Measurements from ENCODE around the gene TAF12. TPM values are rescaled to one million over a fixed set of nuclear protein-coding genes. Genes with fewer than 3 reads are reported as not detected.
"Not testable (repeated sequence)": the region's sequence is repeated elsewhere in the genome, so short reads cannot be mapped to it uniquely, and the experiment has no call there.

TAF12 gene
- total RNA-seq, 1 experiment from 2014 or later = 33.9 TPM

- intact Hi-C loops (cut with micrococcal nuclease; ENCODE audit: unreplicated experiment) (loop anchor here (5.0 kb wide), 1 partner anchor 84 kb away; no protein-coding TSS in a partner anchor), in situ Hi-C loops (cut with HindIII; ENCODE audit: low pct_unique_long_range_greater_than_20kb, low sequenced_read_pairs) (no loop called here)
- H3K4me1 ChIP-seq (ENCODE audit: control insufficient read depth, insufficient read depth, low read length) = peaks cover 8% of the 10 kb centered on the region
- no peaks in the 10 kb centered on the region; the same call in none of the 2 replicates for H3K36me3 ChIP-seq (ENCODE audit: control insufficient read depth, insufficient read depth, low read length)
- peak overlapping the region; percentile 5; the same call in 1 of the 2 replicates for H3K27ac ChIP-seq (ENCODE audit: low read length)
- ChIA-PET CTCF (no interaction called here), POLR2A (interaction anchor here (0.6 to 0.7 kb wide), 2 partner anchors 20 to 85 kb away, joined by 3 to 5 read pairs; no protein-coding TSS in a partner anchor)
- no TSS peak for BruUV-seq (replicated peaks)
- no peaks in the 10 kb centered on the region for H3K27me3 ChIP-seq (ENCODE audit: control insufficient read depth, insufficient read depth, low read length)
- no peak overlapping the region for H3K4me3 ChIP-seq (ENCODE audit: low read depth in 2 of 2, low read length in 2 of 2)
- ATAC-seq = peak; percentile 73
- DNase-seq (ENCODE audit: low read depth, low spot score) = no peak
- H3K9me3 ChIP-seq (ENCODE audit: control insufficient read depth, insufficient read depth, low read depth, low read length) = no peaks in the 10 kb centered on the region
- TF ChIP-seq SIN3A (IDR thresholded peaks at IDR 0.05; ENCODE audit: borderline replicate concordance, insufficient read depth, low read depth, low read length) (no peak), POLR2AphosphoS5 (IDR thresholded peaks at IDR 0.05; ENCODE audit: low read depth, low read length) (no peak), REST (IDR thresholded peaks at IDR 0.05; ENCODE audit: insufficient read depth in 1 of 2, low read depth in 2 of 2, low read length in 1 of 2) (no peak), CTCF (IDR thresholded peaks at IDR 0.05) (no peak), TCF7L2 (IDR thresholded peaks at IDR 0.05; ENCODE audit: low read depth, low read length) (no peak)
Measured at GRCh38 chr1:28601696-28602095, 41.2 kb downstream of the TAF12 start.

- BruUV-seq (replicated peaks); H3K4me3 ChIP-seq (ENCODE audit: low read depth in 2 of 2, low read length in 2 of 2); intact Hi-C loops (cut with micrococcal nuclease; ENCODE audit: unreplicated experiment); ATAC-seq; H3K9me3 ChIP-seq (ENCODE audit: control insufficient read depth, insufficient read depth, low read depth, low read length); H3K36me3 ChIP-seq (ENCODE audit: control insufficient read depth, insufficient read depth, low read length); H3K4me1 ChIP-seq (ENCODE audit: control insufficient read depth, insufficient read depth, low read length); CTCF ChIA-PET; H3K27ac ChIP-seq (ENCODE audit: low read length); in situ Hi-C loops (cut with HindIII; ENCODE audit: low pct_unique_long_range_greater_than_20kb, low sequenced_read_pairs); H3K27me3 ChIP-seq (ENCODE audit: control insufficient read depth, insufficient read depth, low read length); DNase-seq (ENCODE audit: low read depth, low spot score): not testable (repeated sequence)
- POLR2A ChIA-PET = interaction anchor here (1.4 kb wide), 1 partner anchor 14 kb away, joined by 3 read pairs; no protein-coding TSS in a partner anchor
Measured at GRCh38 chr1:28596276-28596675, 46.6 kb downstream of the TAF12 start.

GRCh38 chr1:28595412-28596191, 47.3 kb downstream of the TAF12 start:
- BruUV-seq (replicated peaks) = no TSS peak
- Histone ChIP-seq H3K27ac (ENCODE audit: low read length) (no peak overlapping the region), H3K4me3 (ENCODE audit: low read depth in 2 of 2, low read length in 2 of 2) (no peak overlapping the region), H3K36me3 (ENCODE audit: control insufficient read depth, insufficient read depth, low read length) (no peaks in the 10 kb centered on the region), H3K4me1 (ENCODE audit: control insufficient read depth, insufficient read depth, low read length) (no peaks in the 10 kb centered on the region; the same call in 1 of the 2 replicates), H3K9me3 (ENCODE audit: control insufficient read depth, insufficient read depth, low read depth, low read length) (no peaks in the 10 kb centered on the region), H3K27me3 (ENCODE audit: control insufficient read depth, insufficient read depth, low read length) (no peaks in the 10 kb centered on the region)
- DNase-seq (ENCODE audit: low read depth, low spot score) = no peak
- in situ Hi-C loops (cut with HindIII; ENCODE audit: low pct_unique_long_range_greater_than_20kb, low sequenced_read_pairs) = no loop called here
- intact Hi-C loops (cut with micrococcal nuclease; ENCODE audit: unreplicated experiment) = no loop called here
- TF ChIP-seq SIN3A (IDR thresholded peaks at IDR 0.05; ENCODE audit: borderline replicate concordance, insufficient read depth, low read depth, low read length) (no peak), CTCF (IDR thresholded peaks at IDR 0.05) (no peak), TCF7L2 (IDR thresholded peaks at IDR 0.05; ENCODE audit: low read depth, low read length) (no peak), POLR2AphosphoS5 (IDR thresholded peaks at IDR 0.05; ENCODE audit: low read depth, low read length) (no peak), REST (IDR thresholded peaks at IDR 0.05; ENCODE audit: insufficient read depth in 1 of 2, low read depth in 2 of 2, low read length in 1 of 2) (no peak)
- POLR2A ChIA-PET = interaction anchor here (0.5 to 1.4 kb wide), 2 partner anchors 14 to 87 kb away, joined by 3 to 4 read pairs; no protein-coding TSS in a partner anchor
- ATAC-seq = no peak
- CTCF ChIA-PET = interaction anchor here (0.6 kb wide), 1 partner anchor 213 kb away, joined by 6 read pairs; no protein-coding TSS in a partner anchor

Measured in Panc1 (cell line).